ENCODE data around the gene MYO3B. TPM values are rescaled to one million over a fixed set of nuclear protein-coding genes. Genes with fewer than 3 reads are reported as not detected.

MYO3B gene
- total RNA-seq, 4 donors from 2014 or later = 0.48 TPM; not detected in 3

- intact Hi-C loops (cut with DNase I; ENCODE audit: low total_unique reads) = no loop called here
- Histone ChIP-seq H3K36me3 (no peaks in the 10 kb centered on the region), H3K4me1 (no peaks in the 10 kb centered on the region), H3K27me3 (peaks cover 36% of the 10 kb centered on the region), H3K4me3 (no peak overlapping the region), H3K27ac (no peak overlapping the region), H3K9me3 (no peaks in the 10 kb centered on the region)
- no peak for TF ChIP-seq POLR2A (IDR thresholded peaks at IDR 0.05)
- TF ChIP-seq EP300 (IDR thresholded peaks at IDR 0.05; ENCODE audit: low read depth) = no peak
- TF ChIP-seq, protein P1, sequence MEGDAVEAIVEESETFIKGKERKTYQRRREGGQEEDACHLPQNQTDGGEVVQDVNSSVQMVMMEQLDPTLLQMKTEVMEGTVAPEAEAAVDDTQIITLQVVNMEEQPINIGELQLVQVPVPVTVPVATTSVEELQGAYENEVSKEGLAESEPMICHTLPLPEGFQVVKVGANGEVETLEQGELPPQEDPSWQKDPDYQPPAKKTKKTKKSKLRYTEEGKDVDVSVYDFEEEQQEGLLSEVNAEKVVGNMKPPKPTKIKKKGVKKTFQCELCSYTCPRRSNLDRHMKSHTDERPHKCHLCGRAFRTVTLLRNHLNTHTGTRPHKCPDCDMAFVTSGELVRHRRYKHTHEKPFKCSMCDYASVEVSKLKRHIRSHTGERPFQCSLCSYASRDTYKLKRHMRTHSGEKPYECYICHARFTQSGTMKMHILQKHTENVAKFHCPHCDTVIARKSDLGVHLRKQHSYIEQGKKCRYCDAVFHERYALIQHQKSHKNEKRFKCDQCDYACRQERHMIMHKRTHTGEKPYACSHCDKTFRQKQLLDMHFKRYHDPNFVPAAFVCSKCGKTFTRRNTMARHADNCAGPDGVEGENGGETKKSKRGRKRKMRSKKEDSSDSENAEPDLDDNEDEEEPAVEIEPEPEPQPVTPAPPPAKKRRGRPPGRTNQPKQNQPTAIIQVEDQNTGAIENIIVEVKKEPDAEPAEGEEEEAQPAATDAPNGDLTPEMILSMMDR (IDR thresholded peaks at IDR 0.05) = no peak
- TF ChIP-seq POLR2AphosphoS5 (IDR thresholded peaks at IDR 0.05) = no peak
- DNase-seq = no peak
- in situ Hi-C loops (cut with MboI; ENCODE audit: low pct_ligation_motif_present in 1 of 4, low pct_unique_long_range_greater_than_20kb in 1 of 4, low sequenced_read_pairs in 3 of 4) = no loop called here
- WGBS, 2 donors (ENCODE audit: low coverage in 1 of 2) = 46 to 53% methylated on average over 2 of the region's 2 CpGs
These were observed 216.0 kb downstream of the MYO3B start for GRCh38 chr2:170393861-170394498.

DNA sequence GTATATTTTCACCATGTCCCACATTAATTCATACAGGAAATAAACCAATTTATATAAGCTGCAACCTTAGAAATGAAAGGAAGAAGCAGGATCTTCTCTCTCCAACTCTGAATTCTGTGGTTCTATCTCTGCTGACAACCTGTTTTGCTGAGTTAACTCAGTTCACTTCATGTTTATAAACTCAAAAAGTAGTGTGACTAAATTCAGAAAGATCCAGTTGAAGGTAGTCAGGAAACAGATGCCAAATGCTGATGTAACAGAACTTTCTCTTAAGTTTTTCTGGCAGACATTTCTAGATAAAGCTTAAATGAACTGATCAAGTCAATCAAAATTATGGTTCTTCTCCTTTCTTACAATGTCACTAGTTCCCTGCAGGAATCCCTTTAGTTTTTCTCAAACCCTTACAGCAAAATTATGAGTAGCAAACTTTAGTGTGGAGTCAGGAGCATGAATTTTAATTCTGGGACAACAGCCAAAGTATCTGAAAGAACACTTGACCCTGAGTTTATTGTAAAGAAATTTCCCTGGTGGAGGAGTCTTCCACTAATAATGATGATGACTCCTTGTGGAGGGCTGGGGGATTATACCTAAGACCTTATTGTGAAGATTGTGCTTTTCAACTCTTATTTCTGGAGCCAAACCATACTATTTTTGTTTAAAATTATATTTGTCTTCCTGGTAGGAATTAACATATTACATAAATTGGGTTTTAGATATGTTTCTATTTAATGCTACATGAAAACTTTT is 216.9 kb downstream of the MYO3B start:
- intact Hi-C loops (cut with DNase I; ENCODE audit: low total_unique reads) (no loop called here), in situ Hi-C loops (cut with MboI; ENCODE audit: low pct_ligation_motif_present in 1 of 4, low pct_unique_long_range_greater_than_20kb in 1 of 4, low sequenced_read_pairs in 3 of 4) (no loop called here)
- H3K9me3 ChIP-seq = no peaks in the 10 kb centered on the region
- DNase-seq = no peak
- no peak for TF ChIP-seq POLR2A (IDR thresholded peaks at IDR 0.05)
- no peaks in the 10 kb centered on the region for H3K4me1 ChIP-seq
- no peak overlapping the region for H3K4me3 ChIP-seq
- no peaks in the 10 kb centered on the region for H3K36me3 ChIP-seq
- no peak overlapping the region for H3K27ac ChIP-seq
- H3K27me3 ChIP-seq = peaks cover 36% of the 10 kb centered on the region

DNA sequence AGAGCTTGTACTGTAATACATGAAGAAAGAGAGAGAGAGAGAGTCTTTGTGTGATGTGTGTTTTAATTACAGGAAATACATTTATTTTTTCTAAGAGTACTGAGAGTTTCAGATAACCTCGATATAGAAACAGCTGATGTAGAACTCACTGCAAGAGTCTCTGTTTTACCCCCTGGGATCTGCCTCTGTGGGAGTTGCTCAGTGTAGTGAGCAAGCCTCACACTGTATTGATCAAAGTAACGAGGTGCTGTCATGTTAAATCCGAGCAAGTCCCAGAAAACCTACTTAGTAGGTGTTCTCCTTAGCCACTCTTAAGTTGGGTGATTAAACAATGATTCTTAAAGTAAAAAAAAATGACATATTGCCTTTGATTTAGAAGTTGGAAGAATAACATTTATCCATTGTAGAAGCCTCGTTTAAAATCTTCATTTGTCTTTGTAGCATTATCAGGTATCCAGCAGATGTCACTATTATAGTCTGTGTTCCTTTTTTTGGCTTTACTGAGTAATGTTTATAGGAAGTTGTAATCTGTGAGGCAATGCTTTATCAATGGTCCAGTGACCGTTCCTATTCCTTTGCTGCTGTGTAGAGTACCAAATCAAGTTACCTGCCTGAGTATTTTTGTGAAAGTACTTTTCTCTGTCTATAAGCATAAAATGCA is 219.0 kb downstream of the MYO3B start:
- in situ Hi-C loops (cut with MboI; ENCODE audit: low pct_ligation_motif_present in 1 of 4, low pct_unique_long_range_greater_than_20kb in 1 of 4, low sequenced_read_pairs in 3 of 4) (no loop called here), intact Hi-C loops (cut with DNase I; ENCODE audit: low total_unique reads) (no loop called here)
- no peak for DNase-seq
- TF ChIP-seq EP300 (IDR thresholded peaks at IDR 0.05; ENCODE audit: low read depth) = no peak
- TF ChIP-seq, protein P1 (IDR thresholded peaks at IDR 0.05) = peak; percentile 12 to 38 (median 25)
- WGBS, 2 donors (ENCODE audit: low coverage in 1 of 2) = 19 to 22% methylated on average over 5 of the region's 5 CpGs
- no peak overlapping the region for H3K27ac ChIP-seq
- H3K27me3 ChIP-seq = peaks cover 35% of the 10 kb centered on the region
- H3K4me1 ChIP-seq = no peaks in the 10 kb centered on the region
- H3K36me3 ChIP-seq = no peaks in the 10 kb centered on the region
- no peak overlapping the region for H3K4me3 ChIP-seq
- no peaks in the 10 kb centered on the region for H3K9me3 ChIP-seq

GRCh38 chr2:170401187-170401586 is 223.2 kb downstream of the MYO3B start:
- no peak for DNase-seq
- WGBS, 2 donors (ENCODE audit: low coverage in 1 of 2) = 60 to 98% methylated on average over 1 to 3 of the region's 3 CpGs
- H3K4me3 ChIP-seq = no peak overlapping the region
- no peak overlapping the region for H3K27ac ChIP-seq
- intact Hi-C loops (cut with DNase I; ENCODE audit: low total_unique reads) (no loop called here), in situ Hi-C loops (cut with MboI; ENCODE audit: low pct_ligation_motif_present in 1 of 4, low pct_unique_long_range_greater_than_20kb in 1 of 4, low sequenced_read_pairs in 3 of 4) (loop anchor here in 3 of 4 donors (25.0 kb wide), 2 partner anchors 311 to 411 kb away; partner anchors contain the start of genes GAD1 (in 3 of the 3) and SP5 (in 1 of the 3))
- H3K36me3 ChIP-seq = no peaks in the 10 kb centered on the region
- no peaks in the 10 kb centered on the region for H3K9me3 ChIP-seq
- no peaks in the 10 kb centered on the region for H3K4me1 ChIP-seq
- peaks cover 11% of the 10 kb centered on the region for H3K27me3 ChIP-seq
- TF ChIP-seq POLR2AphosphoS5 (IDR thresholded peaks at IDR 0.05) = no peak
- TF ChIP-seq EP300 (IDR thresholded peaks at IDR 0.05; ENCODE audit: low read depth) = no peak
- TF ChIP-seq, protein P1 (IDR thresholded peaks at IDR 0.05) = no peak
- no peak for TF ChIP-seq POLR2A (IDR thresholded peaks at IDR 0.05)
